Small intestine (tissue), 7 donors: ENCODE results near the gene KIAA1958. TPM values are rescaled to one million over a fixed set of nuclear protein-coding genes. Genes with fewer than 3 reads are reported as not detected.

Experiments
- DNase-seq, 2 donors: peaks; one replicate each; pipeline versions ENCODE4 v3.0.0 to v3.0.0-alpha.2; 2013
- FAIRE-seq: peaks from 2 replicates; lab custom pipeline; 2012; peaks lifted over from hg19 to GRCh38; lab: Jason Lieb, UNC
- H3K27ac ChIP-seq, 3 donors: one replicate each; pipeline ENCODE4 v1.5.1; 2013; ENCODE audit warnings: low read length in 2 of 3, mild to moderate bottlenecking in 2 of 3, control low read depth in 1 of 3, inconsistent platforms in 1 of 3, low read depth in 1 of 3, moderate library complexity in 1 of 3
- H3K27me3 ChIP-seq, 3 donors: one replicate each; pipeline ENCODE4 v1.6.1; 2013; ENCODE audit warnings: low read length in 3 of 3, inconsistent platforms in 1 of 3; ENCODE audit not compliant: control insufficient read depth in 3 of 3, insufficient read depth in 3 of 3
- H3K36me3 ChIP-seq, 3 donors: one replicate each; pipeline ENCODE4 v1.6.1; 2013; ENCODE audit warnings: low read length in 3 of 3, inconsistent platforms in 1 of 3, low read depth in 1 of 3, mild to moderate bottlenecking in 1 of 3, moderate library complexity in 1 of 3; ENCODE audit not compliant: control insufficient read depth in 3 of 3, insufficient read depth in 2 of 3
- H3K4me1 ChIP-seq, 3 donors: one replicate each; pipeline ENCODE4 v1.6.1; 2013; ENCODE audit warnings: low read length in 2 of 3, inconsistent platforms in 1 of 3, low read depth in 1 of 3, mild to moderate bottlenecking in 1 of 3, moderate library complexity in 1 of 3; ENCODE audit not compliant: control insufficient read depth in 3 of 3, insufficient read depth in 2 of 3
- H3K4me3 ChIP-seq, 3 donors: one replicate each; pipeline ENCODE4 v1.5.1; 2013; ENCODE audit warnings: low read length in 3 of 3, control low read depth in 1 of 3, inconsistent platforms in 1 of 3, low read depth in 1 of 3, mild to moderate bottlenecking in 1 of 3, moderate library complexity in 1 of 3
- H3K9me3 ChIP-seq, 2 donors: one replicate each; pipeline ENCODE4 v1.6.1; 2013; ENCODE audit warnings: low read depth in 1 of 2, low read length in 1 of 2; ENCODE audit not compliant: control insufficient read depth in 2 of 2, insufficient read depth in 1 of 2
- WGBS, 3 donors: extraction: QIAGEN DNeasy Blood & Tissue Kit; methylation state at CpG; one replicate each; pipeline ENCODE4 v1.1.7; 2013; 5-methylcytosine and 5-hydroxymethylcytosine counted together
- polyA plus RNA-seq, 4 donors: library from polyadenylated mRNA; stranded (reverse) in 3 of 4; unstranded in 1 of 4; fragments of 200-250 nt in 3 of 4; fragments of 120-200 nt in 1 of 4; gene quantifications; one replicate each; pipeline versions ENCODE4 v1.2.1 to v1.2.3, GENCODE V29; 2013
- donor health status: healthy with polysubstance abuse.
- donor health status: control.
- donor health status: control.
- donor health status: Bipolar disorder and iron deficiency.
- donor health status: healthy.

The KIAA1958 gene
- polyA plus RNA-seq, 4 donors, result 0.54 to 9.8 (median 1.1) TPM

DNA sequence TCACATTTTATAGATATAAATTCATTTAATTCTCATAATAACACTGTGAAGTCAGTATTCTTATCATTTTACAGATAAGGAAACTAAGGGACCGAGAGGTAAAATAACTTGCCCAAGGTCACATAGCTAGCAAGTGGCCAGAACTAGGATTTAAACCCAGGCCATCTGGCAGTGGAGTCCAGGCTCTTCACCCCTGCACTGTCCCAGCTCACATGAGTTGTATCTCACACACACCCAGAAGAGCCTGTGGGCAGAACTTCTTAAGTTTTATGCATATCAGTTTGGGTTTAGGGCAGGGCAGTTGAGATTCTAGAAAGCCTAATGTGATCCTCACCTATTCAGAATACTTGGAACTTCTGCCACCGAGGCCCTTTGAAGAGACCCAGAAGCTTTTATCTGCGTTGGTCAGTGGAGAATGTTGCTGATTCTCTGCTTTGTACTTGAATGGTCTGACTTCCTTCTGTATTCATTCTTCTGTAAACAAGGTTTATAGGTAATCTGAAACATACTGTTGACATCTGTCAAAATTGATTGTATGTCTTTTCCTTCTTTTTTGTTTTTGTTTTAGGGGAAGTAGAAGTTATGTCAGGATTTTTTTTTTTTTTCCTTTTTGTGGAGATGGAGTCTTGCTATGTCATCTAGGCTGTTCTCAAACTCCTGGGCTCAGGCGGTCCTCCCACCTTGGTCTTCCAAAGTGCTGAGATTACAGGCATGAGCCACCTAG, 75.8 kb downstream of the KIAA1958 start:
- no peaks in the 10 kb centered on the region for H3K36me3 ChIP-seq
- DNase-seq (no peak), FAIRE-seq (no peak)
- no peaks in the 10 kb centered on the region for H3K9me3 ChIP-seq
- no peaks in the 10 kb centered on the region for H3K27me3 ChIP-seq
- peaks cover 0 to 6% (median 0%) of the 10 kb centered on the region in 3 donors for H3K4me1 ChIP-seq
- H3K27ac ChIP-seq, result no peak overlapping the region
- no peak overlapping the region for H3K4me3 ChIP-seq
- 58 to 73% (median 68%) methylated on average over 4 of the region's 4 CpGs for WGBS, 3 donors

DNA sequence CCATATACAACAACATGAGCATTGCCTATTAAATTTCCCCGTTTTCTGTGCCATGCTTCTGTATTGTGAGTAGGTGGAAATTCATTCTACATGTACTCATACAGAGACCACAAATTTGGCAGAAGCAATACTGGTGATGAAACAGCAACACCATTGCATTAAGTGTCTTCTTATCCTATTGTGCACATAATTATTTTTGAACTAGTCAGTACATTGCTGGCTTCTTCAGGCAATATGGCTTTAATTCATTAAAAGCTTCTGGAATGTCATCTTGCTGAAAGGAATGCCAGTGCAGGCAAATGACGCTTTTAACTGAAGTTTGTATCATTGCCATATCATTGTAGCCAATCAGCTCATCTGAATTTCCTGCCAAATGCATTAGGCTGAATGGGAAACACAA, 82.6 kb downstream of the KIAA1958 start:
- Histone ChIP-seq H3K9me3 (no peaks in the 10 kb centered on the region), H3K36me3 (peaks cover 0 to 2% (median 0%) of the 10 kb centered on the region in 3 donors), H3K4me1 (peaks cover 0 to 18% (median 7%) of the 10 kb centered on the region in 3 donors), H3K4me3 (no peak overlapping the region), H3K27ac (no peak overlapping the region), H3K27me3 (no peaks in the 10 kb centered on the region)
- FAIRE-seq (no peak), DNase-seq (no peak)
- WGBS, 3 donors, result 56 to 84% (median 72%) methylated on average over 2 of the region's 2 CpGs

DNA sequence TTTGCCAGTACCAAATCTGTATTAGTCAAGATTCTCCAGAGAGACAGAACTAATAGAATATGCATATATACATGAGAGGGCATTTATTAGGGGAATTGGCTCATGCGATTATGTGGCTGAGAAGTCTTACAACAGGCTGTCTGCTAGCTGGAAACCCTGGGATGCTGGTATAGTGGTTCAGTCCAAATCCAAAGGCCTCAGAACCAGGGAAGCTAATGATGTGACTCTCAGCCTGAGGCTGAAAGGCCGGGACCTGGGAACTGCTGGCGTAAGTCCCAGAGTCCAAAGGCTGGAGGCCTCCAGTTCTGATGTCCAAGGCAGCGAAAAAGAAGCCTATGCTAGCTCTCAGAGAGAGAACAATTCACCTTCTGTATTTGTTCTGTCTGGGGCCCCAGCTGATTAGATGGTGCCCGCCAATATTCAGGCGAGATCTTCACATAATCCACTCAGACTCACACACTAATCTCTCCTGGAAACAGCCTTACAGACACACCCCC, 84.1 kb downstream of the KIAA1958 start:
- Histone ChIP-seq H3K27me3 (no peaks in the 10 kb centered on the region), H3K4me3 (no peak overlapping the region), H3K4me1 (peaks cover 0 to 18% (median 7%) of the 10 kb centered on the region in 3 donors), H3K36me3 (peaks cover 0 to 12% (median 2%) of the 10 kb centered on the region in 3 donors), H3K9me3 (no peaks in the 10 kb centered on the region), H3K27ac (peak overlapping the region in 2 of 3 donors; percentile 56 to 58)
- 20 to 53% (median 46%) methylated on average over 6 of the region's 6 CpGs for WGBS, 3 donors
- no peak for FAIRE-seq
- peak; percentile 82 to 89 for DNase-seq

DNA sequence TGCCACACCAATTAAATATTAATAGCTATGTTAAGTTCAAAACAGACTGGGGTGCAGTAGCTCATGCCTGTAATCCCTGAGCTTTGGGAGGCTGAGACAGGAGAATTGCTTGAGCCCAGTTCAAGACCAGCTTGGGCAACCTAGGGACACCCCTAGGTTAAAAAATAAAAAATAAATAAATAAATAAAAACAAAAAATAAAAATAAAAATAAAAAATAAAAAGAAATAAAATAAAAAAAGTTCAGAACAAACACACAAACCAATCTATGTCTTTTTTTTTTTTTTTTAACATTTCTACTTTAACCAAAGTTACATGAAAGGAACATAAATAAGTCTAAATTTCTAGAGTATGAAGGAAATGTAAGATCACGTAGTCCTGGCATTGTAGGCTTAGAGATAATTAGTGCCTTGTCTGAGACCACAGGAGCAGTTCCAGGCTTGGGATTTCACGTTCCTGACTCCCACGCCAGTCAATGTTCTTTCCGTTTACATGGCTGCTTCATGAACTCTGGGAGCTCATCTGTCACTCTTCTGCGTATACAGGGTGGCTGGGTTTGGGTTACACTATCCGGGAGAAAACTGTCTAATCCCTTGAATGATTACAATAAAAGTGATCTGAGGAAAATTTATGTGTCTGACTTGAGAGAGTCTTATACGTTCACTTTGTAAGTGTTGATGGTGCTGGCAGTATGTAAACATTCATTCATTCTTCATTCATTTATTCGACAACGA, 85.2 kb downstream of the KIAA1958 start:
- Histone ChIP-seq H3K36me3 (peaks cover 0 to 12% (median 2%) of the 10 kb centered on the region in 3 donors), H3K27ac (peak overlapping the region in 1 of 3 donors; percentile 56), H3K4me3 (no peak overlapping the region), H3K4me1 (peaks cover 0 to 18% (median 7%) of the 10 kb centered on the region in 3 donors), H3K27me3 (no peaks in the 10 kb centered on the region), H3K9me3 (no peaks in the 10 kb centered on the region)
- no peak for FAIRE-seq
- 86 to 92% (median 90%) methylated on average over 9 of the region's 9 CpGs for WGBS, 3 donors
- DNase-seq, result no peak

DNA sequence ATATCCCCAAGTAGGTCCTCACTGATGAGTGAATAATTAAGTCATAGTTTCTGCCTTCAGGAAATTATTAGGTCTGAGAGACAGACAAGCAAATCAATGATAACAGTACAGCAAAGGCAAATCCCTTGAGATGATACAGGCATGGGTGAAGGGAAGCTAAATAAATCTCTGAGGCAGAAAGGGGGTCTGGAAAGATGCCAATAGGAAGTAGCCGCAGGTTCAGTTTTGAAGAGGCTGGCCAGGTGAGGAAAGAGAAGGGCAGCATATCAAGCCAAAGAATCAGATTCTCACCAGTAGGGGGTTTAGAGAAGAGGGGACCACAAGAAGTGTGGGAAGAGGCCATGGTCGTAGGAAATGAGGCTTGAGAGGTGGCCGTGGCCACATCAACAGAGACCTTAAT, 85.8 kb downstream of the KIAA1958 start:
- Histone ChIP-seq H3K36me3 (peaks cover 0 to 12% (median 2%) of the 10 kb centered on the region in 3 donors), H3K27me3 (no peaks in the 10 kb centered on the region), H3K27ac (no peak overlapping the region), H3K4me3 (no peak overlapping the region), H3K9me3 (no peaks in the 10 kb centered on the region), H3K4me1 (peaks cover 0 to 18% (median 7%) of the 10 kb centered on the region in 3 donors)
- FAIRE-seq (no peak), DNase-seq (no peak)
- whole genome bisulfite sequencing, 3 donors, result 57 to 61% (median 60%) methylated on average over 3 of the region's 3 CpGs

DNA sequence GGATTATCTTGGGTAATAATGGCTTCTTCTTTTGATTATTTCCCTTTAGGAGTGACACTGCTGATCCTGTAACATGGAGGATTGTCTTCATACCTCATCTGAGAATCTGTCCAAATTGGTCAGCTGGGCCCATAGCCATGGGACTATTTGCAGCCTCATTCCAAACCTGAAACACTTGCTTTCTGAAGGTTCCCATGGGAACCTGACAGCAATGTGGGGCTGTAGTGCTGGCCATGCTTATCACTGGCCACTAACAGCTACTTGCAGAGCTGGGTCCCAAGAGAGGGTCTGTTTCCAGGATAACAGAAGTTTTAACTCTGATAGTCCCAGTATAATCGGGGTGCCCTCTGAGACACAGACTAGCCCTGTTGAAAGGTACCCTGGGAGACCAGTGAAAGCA, 87.4 kb downstream of the KIAA1958 start:
- no peaks in the 10 kb centered on the region for H3K9me3 ChIP-seq
- no peak overlapping the region for H3K27ac ChIP-seq
- H3K27me3 ChIP-seq, result no peaks in the 10 kb centered on the region
- DNase-seq, result no peak
- peaks cover 0 to 12% (median 2%) of the 10 kb centered on the region in 3 donors for H3K36me3 ChIP-seq
- peaks cover 0 to 18% (median 7%) of the 10 kb centered on the region in 3 donors for H3K4me1 ChIP-seq
- no peak overlapping the region for H3K4me3 ChIP-seq
- 92 to 100% (median 95%) methylated on average over 1 of the region's 1 CpG for WGBS, 3 donors
- FAIRE-seq, result no peak

DNA sequence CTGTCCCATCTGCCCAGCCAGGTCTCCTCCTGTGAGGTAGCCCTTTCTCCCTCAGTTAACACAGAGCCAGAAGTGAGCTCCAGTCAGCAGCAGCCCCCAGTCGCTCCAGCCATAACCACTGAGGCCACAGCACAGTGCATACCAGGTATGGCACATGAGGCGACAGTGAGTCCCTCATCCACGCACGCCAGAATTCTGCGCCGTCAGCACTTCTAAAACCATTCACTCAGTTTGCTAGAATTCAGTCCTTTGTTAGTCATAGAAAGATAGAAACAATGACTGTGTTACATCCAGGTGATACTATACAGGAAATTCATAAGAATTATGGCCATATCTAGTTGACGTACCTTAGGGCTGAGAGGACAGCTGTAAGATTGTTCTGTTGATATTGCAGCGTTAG, 88.5 kb downstream of the KIAA1958 start:
- H3K36me3 ChIP-seq, result peaks cover 0 to 14% (median 2%) of the 10 kb centered on the region in 3 donors
- 94 to 97% (median 95%) methylated on average over 8 of the region's 8 CpGs for WGBS, 3 donors

DNA sequence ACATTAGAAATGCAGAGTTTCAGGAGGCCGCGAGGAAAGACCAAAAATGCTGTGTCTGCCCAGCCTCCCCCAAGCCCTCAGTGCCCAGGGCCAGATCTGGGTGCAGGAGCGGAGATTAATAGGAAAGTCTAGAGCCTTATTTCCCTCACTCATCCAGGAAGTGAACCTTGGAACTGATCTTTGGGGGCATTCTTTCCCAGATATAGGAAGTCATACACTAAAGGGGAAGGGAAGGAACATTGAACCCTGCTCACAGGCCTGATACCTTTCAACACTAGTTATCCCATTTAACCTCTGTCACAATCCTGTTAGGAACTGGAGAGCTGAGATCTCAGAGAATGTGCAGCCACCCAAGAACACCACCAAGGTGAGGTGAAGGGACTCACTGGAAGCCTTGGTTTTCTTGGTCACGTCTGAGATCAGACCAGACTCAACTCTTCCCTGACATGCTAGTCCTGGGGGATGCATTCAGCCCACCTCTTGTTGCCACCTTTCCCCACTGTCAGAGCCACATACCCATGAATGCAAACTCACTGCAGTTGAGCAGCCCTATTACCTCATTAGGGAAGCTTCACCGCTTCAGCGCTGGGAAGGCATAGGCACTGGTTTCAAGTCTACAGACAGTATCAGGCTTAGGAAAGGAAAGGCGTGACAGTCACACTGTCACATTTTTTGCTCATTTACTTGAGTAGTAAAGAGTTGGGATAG, 95.0 kb downstream of the KIAA1958 start:
- H3K36me3 ChIP-seq, result peaks cover 0 to 2% (median 0%) of the 10 kb centered on the region in 3 donors
- peak overlapping the region in 1 of 3 donors; percentile 47 for H3K27ac ChIP-seq
- no peaks in the 10 kb centered on the region for H3K9me3 ChIP-seq
- DNase-seq (peak; percentile 68 to 83), FAIRE-seq (no peak)
- no peak overlapping the region for H3K4me3 ChIP-seq
- 84 to 94% (median 91%) methylated on average over 7 of the region's 7 CpGs for WGBS, 3 donors
- peaks cover 0 to 12% (median 0%) of the 10 kb centered on the region in 3 donors for H3K4me1 ChIP-seq
- no peaks in the 10 kb centered on the region for H3K27me3 ChIP-seq

More for the DNA sequence above, 88.5 kb downstream of the KIAA1958 start:
- Histone ChIP-seq H3K27ac (no peak overlapping the region), H3K4me3 (no peak overlapping the region), H3K4me1 (peaks cover 0 to 14% (median 7%) of the 10 kb centered on the region in 3 donors), H3K27me3 (no peaks in the 10 kb centered on the region), H3K9me3 (no peaks in the 10 kb centered on the region)
- DNase-seq (no peak), FAIRE-seq (no peak)
